ENCODE data around the gene EXD3.
"Not testable (repeated sequence)": the region's sequence is repeated elsewhere in the genome, so short reads cannot be mapped to it uniquely, and the experiment has no call there.

EXD3 gene

DNA sequence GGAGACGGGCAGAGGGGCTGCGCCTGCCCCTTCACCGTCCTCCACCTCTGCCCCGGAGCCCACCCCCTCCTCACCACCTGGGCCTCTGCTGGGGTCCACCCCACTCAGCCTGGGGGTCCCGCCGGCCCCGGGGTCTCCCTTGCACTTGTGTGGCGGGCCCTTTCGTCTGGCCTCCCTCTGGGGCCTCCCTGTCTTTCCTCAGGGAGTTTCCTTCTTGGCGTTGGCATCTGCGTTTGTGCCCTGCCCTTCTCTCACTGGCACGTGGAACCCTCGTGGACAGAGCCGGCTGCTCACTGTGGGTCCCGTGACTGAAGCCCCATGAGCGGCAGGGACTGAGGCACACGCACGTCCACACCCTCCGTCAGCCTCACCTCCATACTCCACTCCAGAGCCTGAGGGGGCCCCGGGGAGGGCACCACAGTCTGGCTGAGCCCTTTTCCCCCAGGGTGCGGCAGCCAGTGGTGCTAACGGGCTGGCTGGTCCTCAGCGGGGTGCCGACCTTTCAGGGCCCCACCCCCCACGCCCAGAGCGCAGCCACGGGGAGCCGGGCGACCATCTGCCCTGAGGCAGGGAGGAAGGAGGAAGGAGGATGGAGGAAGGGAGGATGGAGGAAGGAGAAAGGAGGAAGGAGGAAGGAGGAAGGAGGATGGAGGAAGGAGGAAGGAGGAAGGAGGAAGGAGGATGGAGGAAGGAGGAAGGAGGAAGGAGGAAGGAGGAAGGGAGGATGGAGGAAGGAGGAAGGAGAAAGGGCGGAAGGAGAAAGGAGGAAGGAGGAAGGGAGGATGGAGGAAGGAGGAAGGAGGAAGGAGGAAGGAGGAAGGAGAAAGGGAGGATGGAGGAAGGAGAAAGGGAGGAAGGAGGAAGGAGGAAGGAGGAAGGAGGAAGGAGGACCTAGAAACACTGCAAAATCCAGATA, 67.9 kb downstream of the EXD3 start:
- no peak for DNase-seq

DNA sequence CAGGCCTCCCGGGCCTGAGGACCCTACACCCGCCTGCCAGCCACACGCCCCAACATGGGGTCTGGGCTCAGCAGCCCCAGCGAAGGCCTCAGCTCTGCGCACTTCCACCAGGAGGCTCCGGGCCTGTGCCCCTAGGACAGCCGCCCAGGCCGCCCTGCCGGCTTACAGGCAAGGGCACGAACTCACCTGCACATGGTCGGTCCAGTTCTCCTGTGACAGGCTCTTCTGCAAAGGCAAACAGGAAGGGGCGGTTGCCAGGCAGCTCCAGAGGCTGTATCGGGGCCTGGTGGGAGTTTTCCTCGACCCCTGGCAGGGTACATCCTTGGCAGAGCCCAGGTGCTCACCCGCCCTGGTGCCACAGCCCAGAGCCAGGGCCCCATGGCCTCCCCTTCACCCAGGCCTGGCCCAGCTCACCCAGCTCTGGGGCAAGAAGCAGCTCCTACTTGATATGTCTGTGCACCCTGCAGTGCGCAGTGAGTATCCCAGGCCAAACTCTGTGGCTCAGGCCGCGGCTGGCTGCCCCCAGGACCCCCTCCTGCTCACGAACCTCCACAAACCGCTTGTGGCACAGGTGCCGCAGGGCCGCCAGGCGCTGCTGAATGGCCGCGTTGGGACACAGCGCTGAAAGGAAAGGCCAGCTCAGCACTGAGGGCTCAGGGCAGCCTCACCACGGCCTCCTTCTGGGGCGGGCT, 68.7 kb downstream of the EXD3 start:
- DNase-seq, result no peak

DNA sequence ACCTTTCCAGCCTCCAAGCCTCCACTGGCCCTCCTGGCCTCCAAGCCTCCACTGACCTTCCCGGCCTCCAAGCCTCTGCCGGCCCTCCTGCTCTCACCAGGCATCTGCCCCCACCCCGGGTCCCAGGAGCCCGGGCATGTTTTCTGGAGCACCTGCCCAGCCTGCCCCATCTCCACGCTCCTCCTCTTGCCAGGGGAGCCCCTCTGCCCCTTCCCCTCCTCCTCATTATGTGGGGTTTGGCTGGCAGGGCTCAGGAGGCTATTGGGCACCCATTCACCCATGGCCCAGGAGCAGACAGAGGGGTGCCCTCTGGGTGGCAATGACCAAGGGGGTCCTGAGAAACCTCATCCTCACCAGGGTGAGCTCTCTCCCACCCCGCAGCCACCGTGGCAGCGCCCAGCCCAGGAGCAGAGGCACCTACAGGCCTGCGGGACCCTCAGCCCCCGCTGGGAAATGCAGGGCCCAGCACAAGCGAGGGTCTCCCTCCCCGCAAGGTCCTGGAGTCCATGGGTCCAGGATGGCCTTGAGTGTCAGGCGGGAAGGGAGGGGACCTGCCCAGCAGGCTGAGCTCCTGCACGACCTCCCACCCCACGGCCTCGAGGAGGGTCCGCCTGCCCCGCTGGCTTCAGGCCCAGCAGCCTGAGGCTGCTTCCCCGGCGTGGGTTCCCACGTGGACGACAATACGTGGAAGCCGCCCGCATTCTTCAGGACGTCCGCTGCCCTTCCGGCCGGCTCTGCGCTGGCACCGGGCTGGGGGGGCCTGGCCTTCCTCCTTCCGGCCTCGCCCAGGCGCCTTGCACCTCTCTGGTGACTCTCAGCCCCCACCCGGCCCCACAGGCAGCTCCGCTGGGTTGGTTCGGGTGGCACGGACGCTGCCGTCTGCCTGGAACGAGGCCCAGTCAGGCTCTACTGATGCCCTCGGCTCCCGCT, 69.5 kb downstream of the EXD3 start:
- no peak for DNase-seq

DNA sequence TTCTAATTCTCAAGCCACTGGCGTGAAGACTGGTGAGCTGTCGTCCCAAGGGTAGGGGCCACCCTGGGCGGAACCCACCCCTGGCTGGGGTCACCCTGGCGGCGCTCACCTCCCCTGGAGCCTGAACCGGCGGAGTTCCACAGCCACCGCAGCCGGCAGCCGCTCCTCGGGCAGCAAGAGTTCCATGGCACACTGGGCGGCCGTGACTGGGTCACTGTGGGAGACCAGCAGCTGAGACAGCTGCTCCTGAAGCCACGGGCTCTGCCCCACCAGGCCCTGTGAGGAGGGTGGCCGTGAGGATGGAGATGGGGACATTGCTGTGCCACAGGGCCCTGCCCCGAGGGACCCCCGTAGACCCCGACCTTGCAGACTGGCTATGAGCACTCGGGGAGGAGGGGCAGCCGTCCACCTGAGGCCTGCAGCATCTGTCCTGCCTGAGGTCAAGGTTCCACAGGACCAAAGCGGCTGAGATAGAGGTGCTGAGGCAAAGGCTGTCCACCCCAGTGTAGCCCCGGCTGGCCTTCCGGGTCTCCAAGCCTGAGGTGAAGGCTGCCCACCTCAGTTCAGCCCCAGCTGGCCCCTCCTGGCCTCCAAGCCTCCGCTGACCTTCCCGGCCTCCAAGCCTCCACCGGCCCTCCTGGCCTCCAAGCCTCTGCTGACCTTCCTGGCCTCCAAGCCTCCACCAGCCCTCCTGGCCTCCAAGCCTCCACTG, 70.3 kb downstream of the EXD3 start:
- DNase-seq, result no peak

DNA sequence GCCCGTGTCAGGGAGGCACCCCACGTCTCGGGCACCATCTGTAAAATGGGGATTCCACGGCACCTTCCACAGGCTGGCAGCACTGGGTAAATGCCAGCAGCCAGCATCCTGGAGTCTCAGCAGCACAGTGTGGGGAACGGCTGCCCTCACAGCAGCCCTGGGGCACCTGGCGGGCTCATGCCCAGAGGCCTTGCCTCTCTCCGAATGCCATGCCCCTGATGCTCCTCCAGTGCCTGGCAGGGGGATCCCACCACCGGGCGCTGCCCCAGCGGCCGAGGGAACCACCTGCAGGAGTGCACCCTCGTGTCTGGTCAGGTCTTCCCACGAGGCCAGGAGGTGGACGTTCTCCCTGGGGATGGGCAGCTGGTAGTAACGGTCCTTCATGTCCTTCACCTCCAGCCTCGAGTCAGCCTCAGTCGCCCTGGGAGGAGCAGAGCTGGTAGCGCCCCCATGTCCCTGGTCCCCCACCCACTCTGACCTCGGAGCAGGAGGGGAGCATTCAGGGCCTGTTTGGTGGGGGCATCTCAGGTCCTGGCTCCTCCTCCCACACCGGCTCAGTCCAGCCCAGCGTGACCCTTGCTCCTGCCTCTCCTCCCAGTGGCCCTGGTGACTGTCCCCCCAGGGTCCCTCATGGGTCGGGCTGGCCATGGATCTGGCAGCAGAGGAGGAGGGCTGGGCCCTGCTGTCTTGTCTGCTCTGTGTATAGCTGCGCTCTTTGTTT, 71.0 kb downstream of the EXD3 start:
- no peak for DNase-seq

DNA sequence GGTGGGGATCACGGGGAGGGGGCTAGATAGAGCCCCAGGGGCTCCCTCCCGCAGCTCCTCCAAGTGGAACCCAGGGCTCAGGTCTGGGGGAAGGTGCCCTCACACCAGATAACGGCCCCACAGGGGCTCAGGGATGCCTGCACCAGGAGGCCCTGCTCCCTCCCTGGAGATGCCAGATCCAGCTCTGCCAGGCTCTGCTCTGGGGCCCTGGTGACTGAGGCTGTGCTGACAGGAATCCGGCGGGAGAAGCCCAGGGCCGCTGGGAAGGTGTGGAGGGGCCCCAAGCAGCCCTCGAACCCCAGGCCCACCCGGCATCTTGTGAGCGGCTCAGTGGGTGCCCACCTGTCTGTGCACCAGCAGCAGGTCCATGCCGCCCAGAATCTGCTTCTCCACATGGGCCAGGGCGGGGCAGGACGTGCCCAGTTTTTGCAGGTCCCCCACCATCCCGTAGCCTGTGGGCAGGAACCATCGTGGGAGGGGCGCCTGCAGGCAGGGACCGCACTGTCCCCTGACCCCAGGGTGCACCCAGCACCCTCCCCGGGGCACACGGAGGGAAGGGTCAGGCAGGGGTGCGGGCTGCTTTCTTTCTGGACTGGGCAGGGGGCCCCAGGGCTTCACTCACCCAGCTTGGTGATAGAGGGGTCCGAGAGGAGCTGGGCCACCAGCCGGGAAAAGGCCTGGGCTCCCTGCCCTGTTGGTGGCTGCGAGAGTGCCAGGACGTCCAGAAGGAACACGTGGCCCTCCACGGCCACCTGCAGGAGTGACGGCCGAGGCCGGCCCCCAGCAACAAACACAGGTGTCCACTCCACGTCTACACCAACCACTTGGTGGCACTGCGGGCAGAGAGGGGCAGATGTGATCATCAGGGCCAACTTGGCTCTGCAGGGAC, 72.0 kb downstream of the EXD3 start:
- DNase-seq, result no peak

DNA sequence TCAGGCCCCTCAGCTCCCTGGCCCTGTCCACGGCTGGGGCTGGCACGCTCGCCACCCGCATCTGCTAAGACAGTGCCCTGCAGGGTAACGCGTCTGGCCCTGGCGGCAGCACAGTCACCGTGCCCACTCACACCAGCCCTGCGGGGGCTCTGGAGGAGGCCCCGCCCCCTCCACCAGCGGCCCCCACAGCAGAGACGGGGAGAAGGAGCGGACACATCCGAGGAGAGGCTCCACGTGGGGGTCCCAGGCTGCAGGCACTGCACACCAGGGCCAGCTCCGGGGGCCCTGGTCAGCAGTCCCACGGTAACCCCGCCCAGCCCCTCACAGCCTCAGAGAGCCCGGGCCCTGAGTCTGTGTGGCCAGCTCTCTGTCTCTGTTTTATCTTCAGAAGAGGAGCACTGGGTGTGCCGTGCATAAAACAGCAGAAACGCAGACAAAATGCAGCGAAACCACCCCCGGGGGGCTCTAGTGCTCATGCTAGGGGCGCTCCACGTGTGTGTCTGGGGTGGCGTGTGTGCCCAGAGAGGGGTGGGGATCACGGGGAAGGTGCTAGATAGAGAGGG, 73.4 kb downstream of the EXD3 start:
- no peak for DNase-seq

DNA sequence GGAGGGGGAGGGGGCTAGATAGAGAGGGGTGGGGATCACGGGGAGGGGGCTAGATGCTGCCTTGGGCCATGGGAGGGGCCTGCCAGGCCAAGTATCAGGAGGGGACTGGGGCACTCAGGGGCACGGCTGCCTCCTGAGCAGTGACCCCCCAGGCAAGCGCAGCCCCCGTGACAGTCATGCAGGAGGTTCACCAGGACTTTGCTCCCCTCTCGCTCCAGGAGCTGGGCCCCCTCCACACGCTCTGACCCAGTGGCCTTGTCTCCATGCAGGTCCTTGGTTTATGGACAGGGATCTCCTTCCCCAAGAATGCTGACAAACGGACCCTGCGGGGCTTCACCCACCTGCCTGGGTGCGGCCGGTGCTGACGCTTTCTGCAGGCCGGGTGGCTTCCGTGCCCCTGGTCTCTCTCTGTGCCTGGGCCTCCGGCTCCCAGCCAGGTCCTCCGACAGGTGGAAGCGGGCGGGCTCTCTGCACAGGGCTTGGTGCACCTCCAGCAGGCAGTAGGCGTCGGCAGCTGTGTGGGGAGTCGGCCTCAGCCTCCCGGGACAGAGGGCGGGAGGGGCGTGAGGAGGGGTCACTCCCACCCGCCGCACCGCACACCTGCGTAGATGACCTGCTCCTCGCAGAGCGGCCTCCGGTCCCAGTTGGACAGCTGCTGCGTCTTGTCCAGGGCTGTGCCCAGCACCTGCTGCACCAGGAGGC, 74.0 kb downstream of the EXD3 start:
- DNase-seq, result no peak

DNA sequence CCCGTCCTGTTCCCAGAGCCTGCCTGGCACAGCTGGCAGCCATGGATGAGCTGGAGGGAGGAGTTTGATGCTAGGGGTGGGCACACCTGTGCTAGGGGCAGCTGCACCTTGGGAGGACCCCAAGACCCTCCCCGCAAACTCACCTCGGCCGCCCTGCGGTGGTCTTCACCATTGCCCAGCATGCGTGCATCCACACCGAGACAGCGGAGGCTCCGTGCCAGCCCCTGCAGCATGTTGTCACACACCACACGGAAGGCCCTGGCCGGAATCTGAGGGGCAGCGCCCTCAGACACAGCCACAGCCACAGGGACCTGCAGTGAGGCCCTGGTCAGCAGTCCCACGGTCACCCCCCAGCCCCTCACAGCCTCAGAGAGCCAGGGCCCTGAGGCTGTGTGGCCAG, 75.0 kb downstream of the EXD3 start:
- DNase-seq, result no peak

DNA sequence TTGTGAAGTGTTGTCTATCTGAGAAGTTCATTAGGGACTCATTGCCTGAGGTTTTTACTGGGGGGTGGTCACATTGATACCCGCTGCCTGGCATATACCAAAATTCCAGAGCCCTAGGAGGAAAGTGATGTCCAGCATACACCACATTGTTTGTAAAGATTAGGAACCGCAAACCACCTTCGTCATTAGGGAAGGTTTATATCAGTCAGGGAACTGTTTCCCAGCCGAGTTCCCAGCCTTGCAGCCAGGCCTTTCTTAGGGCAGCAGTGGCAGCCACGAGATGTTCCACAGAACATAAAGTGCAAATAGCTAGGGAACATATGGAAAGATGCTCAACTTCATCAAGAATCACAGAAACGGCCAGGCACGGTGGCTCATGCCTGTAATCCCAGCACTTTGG, 80.5 kb downstream of the EXD3 start:
- DNase-seq, result no peak

DNA sequence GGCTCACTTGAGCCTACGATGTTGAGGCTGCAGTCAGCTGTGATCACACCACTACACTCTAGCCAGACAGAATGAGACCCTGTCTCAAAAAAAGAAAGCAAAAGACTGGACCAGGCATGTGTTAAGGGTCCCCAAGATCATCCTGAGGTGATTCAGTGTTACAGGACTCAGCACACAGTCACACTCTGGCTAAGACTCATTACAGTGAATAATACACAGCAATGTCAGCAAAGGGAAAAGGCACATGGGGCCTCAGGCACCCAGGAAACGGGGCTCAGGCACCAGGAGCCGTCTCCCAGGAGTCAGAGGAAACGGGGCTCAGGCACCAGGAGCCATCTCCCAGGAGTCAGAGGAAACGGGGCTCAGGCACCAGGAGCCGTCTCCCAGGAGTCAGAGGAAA, 81.7 kb downstream of the EXD3 start:
- DNase-seq, result no peak

DNA sequence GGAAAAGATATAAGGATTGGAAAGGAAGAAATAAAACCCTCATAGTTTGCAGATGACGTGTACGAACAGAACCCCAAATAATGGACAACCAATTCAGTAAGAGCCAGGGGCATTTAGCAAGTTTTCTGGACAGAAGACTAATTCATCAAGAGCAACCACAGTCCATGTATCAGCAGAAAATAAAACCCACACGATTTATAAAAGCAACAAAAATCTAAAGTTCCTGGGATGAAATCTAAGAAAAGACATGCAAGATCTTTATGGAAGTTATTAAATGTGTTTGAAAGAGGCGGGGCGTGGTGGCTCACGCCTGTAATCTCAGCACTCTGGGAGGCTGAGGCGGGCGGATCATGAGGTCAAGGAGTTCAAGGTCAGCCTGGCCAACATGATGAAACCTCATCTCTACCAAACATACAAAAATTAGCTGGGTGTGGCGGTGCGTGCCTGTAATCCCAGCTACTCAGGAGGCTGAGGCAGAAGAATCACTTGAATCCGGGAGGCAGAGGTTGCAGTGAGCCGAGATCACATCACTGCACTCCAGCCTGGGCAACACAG, 83.0 kb downstream of the EXD3 start:
- DNase-seq, result not testable (repeated sequence)

DNA sequence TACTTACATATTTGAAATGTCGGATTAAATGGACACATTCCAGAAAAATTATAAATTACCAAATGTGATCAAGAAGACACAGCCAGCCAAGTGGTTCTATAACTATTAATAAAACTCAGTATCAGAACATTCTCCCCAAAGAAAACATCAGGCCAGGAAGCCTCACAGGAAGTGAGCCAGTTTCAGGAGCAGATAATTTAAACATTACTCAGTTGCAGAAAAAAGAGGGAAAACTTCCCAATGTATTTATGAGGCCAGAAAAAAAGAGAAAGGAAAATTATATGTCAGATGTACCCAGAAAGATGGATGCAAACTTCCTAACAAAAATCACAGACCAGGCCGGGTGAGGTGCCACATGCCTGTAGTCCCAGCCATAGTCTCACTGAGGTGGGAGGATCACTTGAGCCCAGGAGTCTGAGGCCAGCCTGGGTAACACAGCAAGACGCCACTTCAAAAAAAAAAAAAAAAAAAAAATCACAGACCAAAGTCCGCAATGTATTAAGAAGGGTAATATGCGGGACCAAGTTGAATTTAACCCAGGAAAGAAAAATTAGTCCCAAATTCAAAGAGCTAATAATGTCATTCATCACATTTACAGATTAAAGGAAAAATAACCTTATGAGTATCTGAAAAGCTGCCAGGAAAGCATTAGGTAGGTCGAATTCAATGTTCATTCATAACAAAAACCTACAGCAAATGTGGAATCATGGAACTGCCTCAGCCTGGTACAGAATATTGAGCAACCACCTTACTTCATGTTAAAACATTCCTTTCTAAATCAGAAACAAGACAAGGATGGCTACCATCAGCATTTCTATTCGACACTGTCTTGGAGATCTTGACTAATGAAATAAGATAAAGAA, 83.7 kb downstream of the EXD3 start:
- DNase-seq, result no peak

DNA sequence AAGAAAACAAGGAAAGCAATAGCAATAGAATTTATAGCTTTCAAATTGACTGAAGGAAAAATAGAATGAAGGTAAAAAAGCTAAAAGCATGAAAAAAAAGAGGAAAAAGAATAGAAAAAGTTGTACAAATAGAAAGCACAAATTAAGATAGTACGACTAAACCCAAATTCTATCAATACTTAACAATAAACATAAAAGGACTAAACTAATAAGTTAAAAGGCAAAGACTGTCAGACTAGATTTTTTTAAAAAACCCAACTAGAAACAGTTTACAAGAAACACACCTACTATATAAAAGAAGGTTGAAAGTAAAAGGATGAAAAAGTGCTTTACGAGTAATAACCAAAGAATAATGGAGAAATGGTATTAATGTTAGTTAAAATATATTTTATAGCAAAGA, 86.2 kb downstream of the EXD3 start:
- no peak for DNase-seq

DNA sequence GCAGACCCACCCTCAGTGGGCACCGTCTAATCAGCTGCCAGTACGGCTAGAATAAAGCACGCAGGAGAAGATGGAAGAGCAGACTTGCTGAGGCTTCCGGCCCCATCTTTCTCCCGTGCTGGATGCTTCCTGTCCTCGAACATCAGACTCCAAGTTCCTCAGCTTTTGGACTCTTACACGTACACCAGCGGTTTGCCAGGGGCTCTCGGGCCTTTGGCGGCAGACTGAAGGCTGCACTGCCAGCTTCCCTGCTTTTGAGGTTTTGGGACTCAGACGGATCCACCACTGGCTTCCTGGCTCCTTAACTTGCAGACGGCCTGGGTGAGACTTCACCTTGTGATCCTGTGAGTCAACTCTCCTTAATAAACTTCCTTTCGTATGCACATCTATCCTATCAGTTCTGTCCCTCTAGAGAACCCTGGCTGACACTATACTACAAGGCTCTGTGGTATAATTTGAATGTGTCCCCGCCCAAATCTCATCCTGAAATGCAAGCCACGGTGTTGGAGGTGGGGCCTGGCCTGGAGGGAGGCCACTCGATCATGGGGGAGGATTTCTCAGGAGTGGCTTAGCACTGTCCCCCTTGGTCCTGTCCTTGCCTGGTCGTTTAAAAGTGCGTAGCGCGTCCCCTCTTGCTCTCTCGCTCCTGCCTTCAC, 89.8 kb downstream of the EXD3 start:
- no peak for DNase-seq

DNA sequence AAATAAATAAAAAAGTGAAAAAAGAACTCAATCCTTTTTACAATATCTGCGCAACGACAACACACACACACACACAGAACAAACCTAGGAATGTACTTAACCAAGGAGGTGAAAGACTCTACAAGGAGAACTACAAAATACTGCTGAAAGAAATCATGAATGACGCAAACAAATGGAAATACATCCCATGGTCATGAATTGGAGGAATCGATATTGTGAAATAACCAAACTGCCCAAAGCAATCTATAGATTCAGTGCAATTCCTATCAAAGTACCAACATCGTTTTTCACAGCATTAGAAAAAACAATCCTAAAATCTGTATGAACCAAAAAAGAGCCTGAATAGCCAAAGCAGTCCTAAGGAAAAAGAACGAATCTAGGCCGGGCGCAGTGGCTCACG, 91.0 kb downstream of the EXD3 start:
- DNase-seq, result no peak

DNA sequence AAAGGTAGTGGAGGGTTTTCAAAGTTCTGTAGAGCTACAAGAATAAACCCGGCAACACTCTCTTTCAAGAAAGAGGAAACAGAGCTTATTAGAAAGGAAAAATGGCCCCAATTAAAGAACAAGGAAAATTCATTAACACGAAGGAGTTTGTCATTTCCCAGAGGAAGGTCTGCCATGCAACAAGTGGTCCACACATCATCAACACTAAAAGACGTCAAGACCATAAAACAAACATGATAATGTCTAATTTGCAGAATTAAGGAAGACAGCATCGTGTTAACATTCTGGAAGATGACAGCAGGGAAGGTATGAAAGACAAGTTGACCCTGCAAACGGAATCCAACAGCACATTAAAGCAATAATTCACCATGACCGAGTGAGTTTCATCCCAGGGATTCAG, 92.3 kb downstream of the EXD3 start:
- no peak for DNase-seq

DNA sequence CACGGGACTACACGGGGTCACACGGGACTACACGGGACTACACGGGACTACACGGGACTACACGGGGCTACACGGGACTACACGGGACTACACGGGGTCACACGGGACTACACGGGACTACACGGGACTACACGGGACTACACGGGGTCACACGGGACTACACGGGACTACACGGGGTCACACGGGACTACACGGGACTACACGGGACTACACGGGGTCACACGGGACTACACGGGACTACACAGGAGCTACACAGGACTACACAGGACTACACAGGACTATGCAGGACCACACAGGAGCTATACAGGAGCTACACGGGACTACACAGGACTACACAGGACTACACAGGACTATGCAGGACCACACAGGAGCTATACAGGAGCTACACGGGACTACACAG, 93.4 kb downstream of the EXD3 start:
- not testable (repeated sequence) for DNase-seq

All from CD4-positive, alpha-beta T cell treated with Interleukin-4 for 4 hours (primary cell).